Measurements from ENCODE around the gene EVX1. TPM values are rescaled to one million over a fixed set of nuclear protein-coding genes. Genes with fewer than 3 reads are reported as not detected.

EVX1 gene
- total RNA-seq, 1 donor from 2014 or later = 0.13 TPM

DNA sequence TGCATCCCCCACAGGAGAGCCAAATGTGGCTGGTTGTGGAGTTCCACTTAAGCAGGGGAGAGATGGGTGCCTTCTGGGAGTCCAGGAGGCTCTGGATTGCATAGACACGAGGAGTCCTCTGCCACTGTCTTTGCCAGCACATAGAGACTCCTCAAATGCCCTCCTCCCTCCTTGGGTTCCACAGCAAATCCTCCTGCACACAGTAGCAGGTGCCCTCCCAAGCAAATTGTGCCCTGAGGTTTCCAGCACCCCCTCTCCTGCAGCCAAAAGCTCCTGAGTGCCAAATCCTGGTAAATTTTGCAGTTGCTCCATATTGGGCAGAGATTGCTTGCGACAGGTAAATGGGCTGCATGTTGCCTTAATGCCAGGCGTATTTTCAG is 5.8 kb downstream of the EVX1 start:
- peak; percentile 39 for DNase-seq (ENCODE audit: low spot score)

DNA sequence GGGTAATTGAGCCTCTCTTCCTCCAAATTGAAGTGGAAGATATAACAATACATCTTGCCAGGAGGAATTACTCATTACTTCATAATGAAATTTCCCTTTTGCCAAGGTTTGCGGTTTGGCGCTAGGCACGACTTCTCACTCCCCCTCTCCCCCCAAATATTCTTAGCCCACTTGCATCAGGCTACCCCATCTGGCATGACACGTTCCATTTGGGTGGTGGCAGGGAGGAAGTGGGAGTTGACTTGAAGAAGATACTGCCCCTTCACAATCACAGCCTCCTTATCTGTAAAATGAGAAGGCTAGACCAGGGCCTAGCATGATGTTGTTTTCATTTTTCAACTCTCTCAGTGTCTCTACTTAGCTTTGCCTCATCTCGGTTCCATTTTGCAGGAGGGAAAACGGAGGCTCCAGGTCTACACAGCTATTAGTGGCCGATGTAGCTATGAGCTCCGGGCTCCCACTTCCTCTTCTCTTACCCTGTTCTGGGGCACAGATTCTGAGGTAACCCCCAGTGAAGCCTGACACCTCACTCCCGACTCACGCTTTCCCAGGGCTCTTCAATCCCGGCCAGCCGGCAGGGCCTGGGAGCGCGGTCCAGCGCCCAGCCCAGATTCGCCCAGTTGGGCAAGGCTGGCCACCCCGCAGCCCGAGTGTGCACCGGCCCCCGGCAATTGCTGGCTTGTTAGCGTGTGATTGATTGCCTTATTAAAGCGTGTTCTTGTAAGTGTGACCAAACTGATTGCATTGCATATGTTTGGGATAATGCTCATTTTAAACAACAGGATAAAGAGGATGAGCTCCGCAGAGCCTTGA is 6.5 kb downstream of the EVX1 start:
- no peak for DNase-seq (ENCODE audit: low spot score)

DNA sequence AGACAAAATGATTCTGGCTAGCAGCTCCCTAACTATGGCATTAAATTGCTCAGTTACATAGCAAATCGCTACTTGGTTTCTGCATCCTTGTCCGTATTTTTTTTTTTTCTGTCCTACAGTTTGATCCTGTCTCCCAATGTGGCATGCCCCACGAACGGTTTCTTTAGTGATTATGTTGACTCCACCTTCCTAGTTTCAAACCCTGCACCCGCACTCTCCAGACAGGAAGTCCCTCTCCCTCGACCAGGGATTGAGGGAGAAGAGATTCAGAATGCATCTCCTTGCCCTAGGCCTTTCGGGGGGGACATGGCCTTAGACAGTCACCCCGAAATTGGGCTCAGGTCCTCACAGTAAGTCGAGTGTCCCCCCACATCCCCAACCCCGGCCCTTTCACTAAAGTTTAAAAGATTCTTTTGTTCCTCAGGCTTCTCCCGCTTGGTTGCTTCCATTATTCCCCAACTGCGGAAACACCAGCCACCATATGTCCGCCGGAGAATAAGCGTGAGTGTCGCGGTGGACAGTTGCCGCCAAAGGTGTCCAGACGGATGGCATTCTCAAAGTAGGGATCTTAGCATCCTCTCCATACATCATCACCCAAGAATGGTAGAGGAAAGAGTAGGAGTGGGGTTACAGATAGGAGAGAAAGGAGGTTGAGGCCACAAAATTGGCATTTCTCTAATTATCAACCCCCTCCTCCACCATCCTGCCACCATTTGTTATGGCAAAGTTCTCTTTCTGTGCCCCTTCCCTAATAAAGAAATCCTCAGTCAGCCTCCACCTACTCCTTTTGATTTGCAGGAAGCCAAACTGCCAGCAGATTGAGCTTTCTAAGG is 7.3 kb downstream of the EVX1 start:
- DNase-seq (ENCODE audit: low spot score) = no peak

DNA sequence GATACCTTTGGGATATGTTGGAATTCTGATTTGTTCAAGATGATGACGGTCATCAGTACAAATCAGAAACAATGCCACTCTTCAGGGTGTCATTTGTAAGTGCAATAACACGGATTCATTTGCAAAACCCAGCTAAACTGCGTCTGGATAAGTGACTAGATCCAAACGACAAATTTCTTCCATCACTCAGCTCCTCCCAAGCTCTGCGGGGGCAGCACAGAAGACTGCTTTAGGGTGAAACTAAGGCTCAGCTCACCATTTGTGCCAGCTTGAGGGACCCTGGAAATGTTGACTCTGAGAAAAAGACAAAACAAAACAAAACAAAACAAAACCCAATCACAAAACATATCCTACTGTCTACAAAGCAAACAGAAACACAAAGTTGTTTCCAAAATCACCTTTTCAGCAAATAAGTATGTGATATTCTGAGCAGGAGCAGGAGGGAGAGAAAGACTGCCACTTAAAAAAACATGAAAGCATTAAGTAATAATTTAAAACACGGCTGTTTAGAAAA is 8.0 kb downstream of the EVX1 start:
- no peak for DNase-seq (ENCODE audit: low spot score)

DNA sequence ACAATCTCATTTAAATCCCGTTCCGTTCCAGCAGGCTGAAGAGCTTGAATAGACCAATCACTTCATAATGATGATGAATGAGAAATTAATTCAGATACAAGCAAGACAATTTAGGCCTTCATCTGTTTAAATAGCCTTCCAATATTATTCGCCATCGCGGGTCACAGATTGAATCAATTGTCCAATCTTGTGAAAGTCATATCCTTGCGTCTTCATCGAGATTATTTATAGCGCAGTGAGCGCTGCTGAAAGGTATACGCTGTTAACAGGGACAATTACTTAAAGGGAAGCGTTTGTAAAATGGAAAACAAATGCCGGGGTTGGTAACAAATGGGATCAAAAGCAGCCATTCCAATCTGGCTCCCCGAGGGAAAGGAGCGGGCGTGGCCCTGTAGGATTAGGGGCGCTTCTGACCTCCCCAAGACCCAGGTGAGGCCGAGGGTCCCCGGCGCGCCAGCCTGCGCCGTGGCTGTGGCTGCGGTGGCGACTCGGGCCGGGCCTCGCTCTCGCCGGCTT is 8.6 kb downstream of the EVX1 start:
- DNase-seq (ENCODE audit: low spot score) = no peak

DNA sequence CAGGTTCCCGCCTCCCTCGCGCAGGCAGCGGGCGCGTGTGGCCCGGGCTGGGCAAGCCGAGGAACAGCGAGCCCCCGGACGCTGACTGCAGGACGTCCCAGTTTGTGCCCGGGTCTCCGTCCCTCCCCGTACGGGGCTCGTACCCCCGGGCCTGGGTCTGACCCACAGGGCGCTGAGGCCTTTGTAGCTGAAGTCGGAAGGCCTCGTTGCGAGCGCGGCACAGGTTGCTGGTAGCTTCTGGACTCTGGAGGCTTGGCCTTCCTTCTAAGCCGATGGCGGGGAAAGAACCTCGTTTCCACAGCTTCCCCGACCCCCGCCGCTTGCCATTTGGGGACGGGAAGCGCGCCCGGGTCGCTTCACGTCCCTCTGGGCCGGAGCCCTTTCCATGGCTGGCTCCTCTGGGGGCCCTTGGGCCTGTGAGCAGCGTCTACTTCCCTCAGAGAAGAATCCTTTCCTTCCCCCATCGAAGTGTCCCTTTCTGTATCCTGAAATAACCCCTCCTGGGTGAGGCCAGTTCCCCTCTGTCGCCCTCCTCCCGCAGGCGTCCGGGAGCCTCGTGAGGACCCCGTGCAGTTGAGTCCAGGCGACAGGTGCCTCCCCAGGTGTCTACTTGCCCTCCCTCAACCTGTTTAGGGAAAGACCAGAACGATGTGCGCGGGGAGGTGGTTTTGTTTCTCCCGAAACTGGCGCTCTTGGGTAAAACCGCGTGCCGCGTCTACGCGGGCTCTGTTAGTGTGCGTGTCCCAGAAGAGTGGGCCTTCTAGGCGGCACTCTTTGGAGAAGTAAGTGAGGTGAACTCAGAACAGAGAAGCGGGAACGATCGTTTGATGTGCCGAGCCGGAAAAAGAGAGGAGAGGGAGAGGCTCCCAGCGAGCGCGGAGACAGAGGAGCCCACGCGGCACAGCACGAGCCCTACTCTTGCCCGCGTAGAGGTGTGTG is 9.3 kb downstream of the EVX1 start:
- no peak for DNase-seq (ENCODE audit: low spot score)

DNA sequence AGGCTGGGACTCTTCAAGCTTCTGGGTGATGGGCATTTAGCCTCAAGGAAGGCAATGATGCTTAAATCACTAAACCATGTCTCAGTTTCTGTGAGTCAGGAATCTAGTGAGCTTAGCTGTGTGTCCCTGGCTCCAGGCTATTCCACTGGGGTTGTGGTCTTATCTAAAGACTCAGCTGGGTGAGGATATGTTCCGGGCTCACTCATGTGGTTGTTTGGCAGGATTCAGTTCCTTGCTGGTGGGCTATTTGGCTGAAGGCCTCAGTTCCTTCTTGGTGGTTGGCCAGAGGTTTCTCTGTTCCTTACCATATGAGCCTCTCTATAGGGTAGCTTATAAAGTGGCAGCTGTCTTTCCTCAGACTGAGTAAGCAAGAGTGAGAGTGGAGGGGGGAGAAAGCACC is 12.0 kb downstream of the EVX1 start:
- DNase-seq (ENCODE audit: low spot score) = peak; percentile 47

DNA sequence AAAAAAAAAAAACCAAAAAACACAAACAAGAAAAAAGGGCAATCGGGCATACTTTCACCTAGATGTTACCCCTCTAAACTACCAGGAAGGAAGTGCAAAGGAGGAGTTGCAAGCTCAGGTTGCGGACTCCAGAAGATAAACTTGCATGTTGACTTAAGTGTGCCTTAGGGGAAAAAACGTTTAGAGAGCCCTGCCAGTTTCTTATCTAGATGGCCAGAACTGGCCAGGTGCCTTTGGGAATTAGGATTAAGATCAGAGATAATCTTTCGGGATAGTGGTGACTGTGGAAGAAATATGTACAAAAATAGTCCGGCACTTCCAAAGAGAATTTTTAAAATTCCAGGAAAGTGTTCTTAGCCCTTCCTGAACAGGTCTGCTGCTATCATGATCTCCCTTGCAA is 17.6 kb downstream of the EVX1 start:
- no peak for DNase-seq (ENCODE audit: low spot score)

DNA sequence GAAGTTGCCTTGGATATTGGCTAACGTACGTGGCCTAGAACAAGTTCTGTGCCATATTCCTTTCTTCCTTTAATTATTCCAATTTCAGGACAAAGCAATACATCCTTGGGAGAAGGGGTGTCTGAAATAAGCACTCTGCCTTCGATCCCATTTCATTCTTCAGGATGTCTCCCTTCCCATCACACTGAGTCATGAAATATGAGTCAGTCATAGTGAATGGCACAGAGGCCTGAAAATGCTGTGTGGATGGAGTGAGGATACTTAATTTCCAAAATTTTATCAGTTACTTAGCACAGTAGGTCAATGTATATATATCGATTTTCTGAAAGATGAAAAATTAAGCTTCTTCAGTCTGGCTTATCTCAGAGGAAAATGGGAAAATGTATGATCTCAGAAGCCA is 19.5 kb downstream of the EVX1 start:
- DNase-seq (ENCODE audit: low spot score) = no peak

DNA sequence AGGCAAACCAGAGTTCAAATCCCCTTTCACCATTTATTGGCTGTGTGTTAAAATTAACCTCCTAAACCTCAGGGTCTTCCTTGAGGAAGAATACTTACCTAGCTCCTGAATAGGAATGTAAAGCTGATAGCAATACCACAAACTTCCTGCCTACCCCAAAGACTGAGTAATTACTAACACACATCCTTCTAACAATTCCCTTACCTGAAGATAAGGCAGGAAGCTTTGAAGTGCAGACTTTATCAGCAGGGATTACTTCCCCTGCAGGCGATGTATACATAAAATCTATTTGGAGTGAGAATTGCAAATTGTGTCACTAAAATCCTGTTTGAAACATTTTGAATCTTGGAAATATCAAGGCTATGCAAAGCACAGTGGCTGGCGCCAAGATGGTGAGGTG is 21.2 kb downstream of the EVX1 start:
- no peak for DNase-seq (ENCODE audit: low spot score)

DNA sequence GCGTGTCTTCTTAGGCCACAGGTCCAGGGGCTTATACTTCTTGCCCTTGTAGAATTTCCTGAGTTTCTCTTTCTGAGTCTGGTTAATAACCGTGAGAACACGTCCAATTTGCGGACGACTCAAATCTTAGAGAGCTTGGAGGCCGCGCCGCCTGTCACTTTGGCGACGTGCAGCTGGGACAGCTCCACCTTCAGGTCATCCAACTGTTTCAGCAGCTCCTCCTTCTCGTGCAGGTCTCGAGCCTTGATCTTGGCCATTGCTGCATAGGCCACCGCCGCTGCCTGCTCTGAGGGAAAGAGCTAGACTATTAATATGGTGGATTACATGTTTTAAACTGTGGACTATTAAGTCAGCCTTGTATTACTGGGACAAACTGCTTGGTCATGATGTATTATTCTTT is 26.9 kb downstream of the EVX1 start:
- DNase-seq (ENCODE audit: low spot score) = no peak

DNA sequence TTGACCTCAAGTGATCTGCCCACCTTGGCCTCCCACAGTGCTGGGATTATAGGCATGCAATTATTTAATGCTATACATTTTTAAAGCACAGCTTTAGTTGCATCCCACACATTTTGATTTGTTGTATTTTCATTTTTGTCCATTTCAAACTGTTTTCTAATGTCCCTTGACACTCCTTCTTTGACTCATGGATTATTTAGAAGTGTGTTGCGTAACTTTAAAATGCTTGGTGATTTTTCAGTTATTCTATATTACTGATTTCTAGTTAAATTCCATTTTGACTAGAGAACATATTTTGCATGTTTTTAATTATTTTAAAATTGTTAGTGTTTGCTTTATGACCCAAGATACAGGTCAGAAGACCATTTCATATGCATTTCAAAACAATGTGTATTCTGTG is 28.8 kb downstream of the EVX1 start:
- no peak for DNase-seq (ENCODE audit: low spot score)

DNA sequence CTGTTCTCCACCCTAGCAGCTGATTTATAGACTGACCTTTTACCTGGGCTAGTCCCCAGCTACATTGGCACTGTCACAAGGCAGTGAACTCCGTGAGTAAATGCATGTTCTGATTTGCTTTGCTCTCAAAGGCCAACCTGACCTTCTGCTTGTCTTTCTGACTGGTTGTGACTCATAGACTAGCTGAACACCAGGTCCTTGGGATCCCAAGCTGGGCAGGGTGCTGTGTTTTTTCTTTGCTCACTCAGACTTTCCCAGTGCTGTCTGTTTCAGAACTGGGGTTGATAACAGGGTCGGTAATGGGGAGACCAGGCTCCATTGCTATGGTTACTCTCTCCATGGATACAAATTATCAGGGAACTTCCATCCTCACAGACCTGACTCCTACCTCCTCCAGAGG is 35.0 kb downstream of the EVX1 start:
- DNase-seq (ENCODE audit: low spot score) = no peak

DNA sequence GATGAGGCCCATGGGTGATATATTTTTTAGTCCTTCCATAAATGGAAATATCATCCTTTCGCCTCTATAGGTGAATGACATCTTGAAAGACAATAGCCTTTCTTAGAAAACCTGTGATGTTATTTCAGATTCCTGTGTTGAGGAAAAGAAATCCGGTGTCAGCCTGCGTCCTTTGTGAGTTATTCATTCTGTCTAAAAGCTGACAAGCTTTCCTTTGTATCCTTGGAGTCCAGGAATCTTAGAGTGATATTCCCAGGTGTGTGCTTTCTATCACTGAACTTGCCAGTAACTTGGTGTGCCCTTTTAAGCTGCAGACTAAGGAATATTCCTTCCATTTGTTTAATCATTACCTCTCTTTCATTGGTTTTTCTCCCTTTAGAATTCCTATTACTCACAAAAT is 41.0 kb downstream of the EVX1 start:
- no peak for DNase-seq (ENCODE audit: low spot score)

DNA sequence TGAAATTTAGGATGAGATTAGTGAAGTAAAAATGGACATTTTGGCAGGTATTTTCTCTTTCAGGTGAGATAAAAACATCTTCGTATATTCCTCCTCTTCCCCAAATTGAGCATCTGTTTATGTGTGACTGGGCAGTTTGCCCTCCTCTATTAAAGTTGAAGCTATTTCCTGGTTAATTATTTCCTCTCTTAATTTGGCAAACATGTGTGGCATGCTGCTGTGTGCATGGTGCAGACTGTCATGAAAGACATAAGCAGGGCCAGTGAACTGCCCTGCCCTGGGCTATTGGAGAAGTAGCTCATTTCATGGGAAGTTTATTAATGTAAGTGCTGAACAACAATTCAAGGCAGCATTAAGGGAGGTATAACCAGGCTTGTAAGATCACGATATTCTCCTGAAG is 52.6 kb downstream of the EVX1 start:
- no peak for DNase-seq (ENCODE audit: low spot score)

DNA sequence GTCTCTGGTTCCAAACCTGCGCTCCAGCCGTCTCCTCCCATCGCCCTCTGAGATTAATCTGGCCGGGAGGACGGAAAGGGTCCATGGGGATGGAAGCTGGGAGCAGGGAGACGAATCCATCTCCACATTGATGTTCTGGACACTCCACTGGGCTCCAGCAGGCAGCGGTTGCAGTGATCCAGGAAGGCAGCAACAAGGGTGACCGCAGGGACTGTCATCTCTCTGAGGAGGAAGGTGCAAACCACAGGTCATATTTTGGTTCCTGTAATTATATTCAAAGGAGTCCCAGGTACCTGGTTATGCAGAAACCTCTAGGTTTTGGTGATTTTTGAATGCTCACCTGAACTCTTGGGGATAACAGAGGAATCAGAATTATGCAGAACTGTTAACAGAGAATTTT is 54.8 kb downstream of the EVX1 start:
- DNase-seq (ENCODE audit: low spot score) = no peak

Other genes with a start within 250 kb of the EVX1 start
- 1.3 TPM for gene HOXA1, start 146.8 kb upstream of the EVX1 start, total RNA-seq
- gene HOXA2, start 140.1 kb upstream of the EVX1 start, total RNA-seq = 1.2 TPM
- gene HOXA4, start 112.0 kb upstream of the EVX1 start, total RNA-seq = 4.0 TPM
- 15.3 TPM for gene HOXA5, start 99.1 kb upstream of the EVX1 start, total RNA-seq
- 3.1 TPM for gene HOXA6, start 95.0 kb upstream of the EVX1 start, total RNA-seq
- 5.8 TPM for gene HOXA3, start 90.2 kb upstream of the EVX1 start, total RNA-seq
- 7.5 TPM for gene HOXA7, start 86.1 kb upstream of the EVX1 start, total RNA-seq
- 10.4 TPM for gene HOXA9, start 77.3 kb upstream of the EVX1 start, total RNA-seq
- 19.7 TPM for gene HOXA10, start 68.5 kb upstream of the EVX1 start, total RNA-seq
- gene HOXA11, start 57.6 kb upstream of the EVX1 start, total RNA-seq = 6.1 TPM
- 1.9 TPM for gene HOXA13, start 42.7 kb upstream of the EVX1 start, total RNA-seq

Data from mesenteric fat pad (tissue), 1 donor.